BJ (cell line): ENCODE measurements around the gene ID3. TPM values are rescaled to one million over a fixed set of nuclear protein-coding genes. Genes with fewer than 3 reads are reported as not detected.
A peak's percentile ranks its signal among the peaks of the same experiment; 100 is the strongest.

Experiments used
- CTCF ChIA-PET: fragments of 350-600 bp; formaldehyde crosslinking; extraction: SDS; loops from one replicate; lab custom pipeline; 2021; ENCODE audit warnings: antibody characterized with exemption, inconsistent platforms; lab: Yijun Ruan, JAX
- POLR2A ChIA-PET: fragments of 300-600 bp; sonication (Branson Sonifier 250); formaldehyde crosslinking; extraction: SDS; loops from one replicate; lab custom pipeline; 2021; ENCODE audit warnings: antibody characterized with exemption; lab: Charles Lee
- DNase-seq: peaks from one replicate; pipeline ENCODE4 v3.0.0-alpha.2; 2011; ENCODE audit warnings: low read depth
- H3K27me3 ChIP-seq: 2 replicates; pipeline ENCODE4 v1.6.0; 2011; ENCODE audit warnings: low read length; ENCODE audit not compliant: control insufficient read depth, insufficient read depth
- H3K36me3 ChIP-seq: 2 replicates; pipeline ENCODE4 v1.5.1; 2011; ENCODE audit warnings: low read length; ENCODE audit not compliant: control insufficient read depth, insufficient read depth
- H3K4me3 ChIP-seq: 2 replicates; pipeline ENCODE4 v1.5.1; 2011; ENCODE audit warnings: low read depth, mild to moderate bottlenecking, control low read depth, low read length
- polyA plus RNA-seq: library from polyadenylated mRNA; depleted of rRNA; stranded (reverse); fragments of >200 nt; gene quantifications from 2 replicates; pipeline ENCODE4 v1.2.3, GENCODE V29; 2011
- TF ChIP-seq, protein P1 (sequence below): IDR thresholded peaks from 2 replicates; pipeline ENCODE4 v1.5.1; 2011; ENCODE audit warnings: low read depth, mild to moderate bottlenecking, control low read depth, inconsistent platforms, low read length, moderate library complexity; ENCODE audit not compliant: insufficient read depth

Gene ID3
- polyA plus RNA-seq, 1 experiment = 379 TPM

DNA sequence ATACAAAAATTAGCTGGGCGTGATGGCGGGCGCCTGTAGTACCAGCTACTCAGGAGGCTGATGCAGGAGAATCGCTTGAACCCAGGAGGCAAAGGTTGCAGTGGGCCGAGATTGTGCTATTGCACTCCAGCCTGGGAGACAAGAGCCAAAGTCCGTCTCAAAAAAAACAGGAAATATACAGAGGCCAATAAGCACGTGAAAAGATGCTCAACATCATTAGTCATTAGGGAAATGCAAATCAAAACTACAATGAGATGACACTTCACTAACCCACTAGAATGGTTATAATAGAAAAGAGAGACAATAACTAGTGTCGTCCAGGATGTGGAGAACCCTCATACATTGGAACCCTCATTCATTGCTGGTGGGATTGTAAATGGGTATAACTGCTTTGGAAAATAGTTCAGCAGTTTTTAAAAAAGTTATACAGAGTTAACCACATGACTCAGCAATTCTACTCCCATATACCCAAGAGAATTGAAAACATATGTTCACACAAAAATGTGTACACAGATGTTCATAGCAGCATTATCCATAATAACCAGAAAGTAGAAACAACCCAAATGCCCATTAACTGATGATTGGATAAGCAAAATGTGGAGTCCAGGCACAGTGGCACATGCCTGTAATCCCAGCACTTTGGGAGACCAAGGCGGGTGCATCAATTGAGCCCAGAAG is 21.9 kb downstream of the ID3 start:
- ChIA-PET CTCF (interaction anchor here (3.9 kb wide), 1 partner anchor 40 kb away, joined by 24 read pairs; no protein-coding TSS in a partner anchor), POLR2A (no interaction called here)
- Histone ChIP-seq H3K36me3 (no peaks in the 10 kb centered on the region), H3K4me3 (no peak overlapping the region), H3K27me3 (no peaks in the 10 kb centered on the region)
- TF ChIP-seq, protein P1, sequence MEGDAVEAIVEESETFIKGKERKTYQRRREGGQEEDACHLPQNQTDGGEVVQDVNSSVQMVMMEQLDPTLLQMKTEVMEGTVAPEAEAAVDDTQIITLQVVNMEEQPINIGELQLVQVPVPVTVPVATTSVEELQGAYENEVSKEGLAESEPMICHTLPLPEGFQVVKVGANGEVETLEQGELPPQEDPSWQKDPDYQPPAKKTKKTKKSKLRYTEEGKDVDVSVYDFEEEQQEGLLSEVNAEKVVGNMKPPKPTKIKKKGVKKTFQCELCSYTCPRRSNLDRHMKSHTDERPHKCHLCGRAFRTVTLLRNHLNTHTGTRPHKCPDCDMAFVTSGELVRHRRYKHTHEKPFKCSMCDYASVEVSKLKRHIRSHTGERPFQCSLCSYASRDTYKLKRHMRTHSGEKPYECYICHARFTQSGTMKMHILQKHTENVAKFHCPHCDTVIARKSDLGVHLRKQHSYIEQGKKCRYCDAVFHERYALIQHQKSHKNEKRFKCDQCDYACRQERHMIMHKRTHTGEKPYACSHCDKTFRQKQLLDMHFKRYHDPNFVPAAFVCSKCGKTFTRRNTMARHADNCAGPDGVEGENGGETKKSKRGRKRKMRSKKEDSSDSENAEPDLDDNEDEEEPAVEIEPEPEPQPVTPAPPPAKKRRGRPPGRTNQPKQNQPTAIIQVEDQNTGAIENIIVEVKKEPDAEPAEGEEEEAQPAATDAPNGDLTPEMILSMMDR = no peak
- no peak for DNase-seq

DNA sequence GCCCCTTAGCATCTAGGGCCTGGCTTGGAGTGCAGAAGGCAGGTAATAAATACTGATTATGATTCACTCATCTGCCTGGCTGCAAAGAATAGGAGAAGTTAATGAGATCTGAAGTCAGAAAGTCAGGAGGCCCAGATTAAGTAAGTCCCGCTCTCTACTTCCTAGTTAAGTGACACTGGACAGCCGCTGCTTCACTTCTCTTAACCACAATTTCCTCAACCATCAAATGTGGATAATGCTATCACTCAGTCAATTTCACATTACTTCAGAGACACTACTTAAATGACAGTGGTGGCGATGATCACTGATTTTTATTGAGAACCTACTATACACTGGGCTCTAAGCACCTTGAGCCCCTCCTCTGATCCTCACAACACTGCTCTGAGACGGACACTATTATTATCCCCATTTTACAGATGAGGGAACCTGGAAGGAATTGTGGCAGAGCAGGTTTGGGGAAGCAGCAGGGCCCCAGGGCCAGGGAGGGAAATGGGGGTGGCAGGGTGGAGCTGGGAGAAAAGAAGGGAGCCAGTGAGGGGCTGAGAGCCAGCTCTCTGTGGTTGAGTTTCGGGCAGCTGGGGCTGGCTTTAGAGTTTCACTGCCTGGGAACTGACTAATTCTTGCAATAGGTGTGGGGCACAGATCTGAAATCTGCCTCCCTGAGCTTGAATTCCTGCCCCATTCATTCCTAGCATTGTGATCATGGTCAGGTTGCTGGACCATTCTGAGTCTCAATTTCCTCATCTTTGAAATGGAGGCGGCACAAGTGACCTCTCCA is 25.9 kb downstream of the ID3 start:
- Histone ChIP-seq H3K4me3 (no peak overlapping the region), H3K36me3 (no peaks in the 10 kb centered on the region), H3K27me3 (no peaks in the 10 kb centered on the region)
- DNase-seq = no peak
- TF ChIP-seq, protein P1 = no peak
- ChIA-PET CTCF (interaction anchor here (1.4 to 2.8 kb wide), 4 partner anchors 8 to 104 kb away, joined by 4 to 8 read pairs (median 4); no protein-coding TSS in a partner anchor), POLR2A (no interaction called here)

DNA sequence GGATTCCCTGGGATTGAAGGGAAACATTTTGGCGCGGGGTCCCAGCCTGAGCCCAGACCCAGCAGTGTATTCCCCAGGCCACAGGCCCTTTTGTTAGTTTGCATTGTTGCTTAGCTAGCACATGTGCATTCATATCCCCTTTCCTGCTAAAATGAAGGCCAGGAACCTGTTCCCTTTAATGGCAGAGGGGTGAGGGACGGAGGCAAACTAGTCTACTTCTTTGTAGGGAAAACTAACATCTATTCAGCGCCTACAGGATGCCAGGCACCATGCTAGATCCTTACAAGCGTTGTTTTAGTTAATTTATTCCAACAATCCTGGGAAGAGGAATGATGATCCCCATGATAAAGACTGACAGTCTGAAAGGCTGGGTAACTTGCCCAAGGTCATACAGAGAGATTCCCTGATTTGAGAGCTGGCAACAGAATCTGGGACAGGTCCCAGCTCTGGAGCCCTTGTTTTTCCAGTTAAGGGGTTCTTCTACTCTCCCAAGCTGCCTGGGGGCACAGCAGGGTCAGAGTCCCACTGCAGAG is 27.7 kb downstream of the ID3 start:
- Histone ChIP-seq H3K4me3 (peak overlapping the region; percentile 8; the same call in 1 of the 2 replicates), H3K27me3 (no peaks in the 10 kb centered on the region), H3K36me3 (no peaks in the 10 kb centered on the region)
- TF ChIP-seq, protein P1 = no peak
- CTCF ChIA-PET = interaction anchor here (0.6 to 2.4 kb wide), 8 partner anchors 8 to 667 kb away, joined by 3 to 16 read pairs (median 4); no protein-coding TSS in a partner anchor
- POLR2A ChIA-PET = no interaction called here
- DNase-seq = no peak

DNA sequence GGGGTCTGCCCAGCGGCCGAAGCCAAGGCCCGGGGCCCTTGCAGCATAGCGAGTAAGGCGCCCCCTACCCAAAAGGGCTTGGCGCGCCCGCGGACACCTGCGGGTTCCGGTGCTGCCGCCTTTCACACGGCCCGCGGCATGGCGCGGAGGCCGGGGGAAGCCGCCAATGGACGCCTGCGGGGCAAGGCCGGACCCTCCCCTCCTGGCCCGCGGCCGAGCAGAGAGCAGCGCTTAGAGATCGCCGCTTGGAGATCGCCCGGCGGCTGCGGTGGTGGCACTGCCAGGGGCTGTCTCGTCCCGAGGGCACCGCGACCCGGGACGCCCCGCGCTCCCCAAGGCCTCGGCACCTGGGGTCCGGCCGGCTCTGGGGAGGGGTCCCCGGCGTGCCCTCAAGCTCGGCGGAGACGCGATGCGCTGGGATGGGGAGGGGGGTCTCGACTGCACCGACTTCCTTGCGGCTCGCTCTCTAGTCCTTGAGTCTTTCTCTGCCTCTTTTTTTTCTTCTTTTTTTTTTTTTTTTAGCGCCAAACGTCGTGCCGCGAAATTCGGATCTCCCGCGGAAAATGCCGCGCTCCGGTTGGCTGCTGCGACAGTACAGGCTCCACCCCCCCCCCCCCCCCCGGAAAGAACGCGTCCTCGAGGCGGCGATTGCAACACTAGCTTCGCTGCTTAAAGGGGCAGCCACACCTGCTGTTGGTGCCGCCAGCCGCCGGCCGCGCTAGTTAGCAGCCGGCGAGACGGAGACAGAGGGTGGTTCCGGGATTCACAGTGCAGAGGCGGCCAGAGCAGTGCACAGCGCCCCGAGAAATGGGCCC is 28.3 kb downstream of the ID3 start, which contains the start of gene E2F2:
TSS of gene E2F2 (minus strand) at position 487 of the 815 bp plus-strand sequence. CDS start at position 47, 440 bp downstream.
- POLR2A ChIA-PET = interaction anchor here (0.5 kb wide), 1 partner anchor 44 kb away, joined by 8 read pairs; no protein-coding TSS in a partner anchor
- H3K27me3 ChIP-seq = no peaks in the 10 kb centered on the region
- TF ChIP-seq, protein P1 = peak; percentile 29
- H3K36me3 ChIP-seq = no peaks in the 10 kb centered on the region
- CTCF ChIA-PET = interaction anchor here (0.6 to 2.4 kb wide), 7 partner anchors 8 to 667 kb away, joined by 3 to 16 read pairs (median 3); no protein-coding TSS in a partner anchor
- peak within 1 kb of the TSS; percentile 54 for H3K4me3 ChIP-seq
- DNase-seq = no peak
